IMR-90 (cell line): ENCODE measurements around the gene RSPH10B. TPM values are rescaled to one million over a fixed set of nuclear protein-coding genes. Genes with fewer than 3 reads are reported as not detected.
"Not testable (repeated sequence)": the region's sequence is repeated elsewhere in the genome, so short reads cannot be mapped to it uniquely, and the experiment has no call there.

Experiments used
- ATAC-seq: fragments of 200-7000 bp; cut with Tn5 transposase; 2 replicates; pipeline ENCODE4 v1.9.1; 2020; ENCODE audit warnings: low read depth, mild to moderate bottlenecking, moderate library complexity
- BruUV-seq: library from RNA; stranded (reverse); fragments of 400-500 nt; replicated peaks from 2 replicates; lab custom pipeline; 2021; lab: Mats Ljungman, UMichigan
- CTCF ChIA-PET: fragments of 300-600 bp; formaldehyde crosslinking; extraction: SDS; loops from one replicate; lab custom pipeline; 2021; ENCODE audit warnings: antibody characterized with exemption; lab: Yijun Ruan, JAX
- POLR2A ChIA-PET: fragments of 300-600 bp; sonication (Branson Sonifier 250); formaldehyde crosslinking; loops from one replicate; lab custom pipeline; 2022; ENCODE audit warnings: antibody characterized with exemption; ENCODE audit not compliant: unreplicated experiment; lab: Charles Lee
- DNase-seq: peaks from one replicate; pipeline ENCODE4 v3.0.0; 2013
- H2AFZ ChIP-seq: replicated peaks from 2 replicates; pipeline ENCODE3; 2013; ENCODE audit warnings: low read length, mild to moderate bottlenecking; ENCODE audit not compliant: poor library complexity
- H2AK5ac ChIP-seq: 2 replicates; pipeline ENCODE4 v1.6.1; 2013; ENCODE audit warnings: low read depth, low read length, inconsistent platforms
- H2AK9ac ChIP-seq: replicated peaks from 2 replicates; pipeline ENCODE3; 2013; ENCODE audit warnings: mild to moderate bottlenecking, low read depth, low read length, moderate library complexity; ENCODE audit not compliant: poor library complexity
- H2BK120ac ChIP-seq: 2 replicates; pipeline ENCODE4 v1.6.1; 2013; ENCODE audit warnings: low read depth, low read length, inconsistent platforms
- H2BK15ac ChIP-seq: 3 replicates; pipeline ENCODE4 v1.6.1; 2013; ENCODE audit warnings: low read depth, low read length, inconsistent platforms
- H2BK20ac ChIP-seq: 2 replicates; pipeline ENCODE4 v1.6.1; 2013; ENCODE audit warnings: low read depth, mild to moderate bottlenecking, inconsistent platforms, low read length, moderate library complexity
- H2BK5ac ChIP-seq: 2 replicates; pipeline ENCODE4 v1.6.1; 2013; ENCODE audit warnings: mild to moderate bottlenecking, low read depth, low read length, inconsistent platforms; ENCODE audit not compliant: poor library complexity, severe bottlenecking
- H3K14ac ChIP-seq: replicated peaks from 2 replicates; pipeline ENCODE4 v1.6.1; 2013; ENCODE audit warnings: low read depth, low read length, inconsistent platforms
- H3K18ac ChIP-seq: 2 replicates; pipeline ENCODE4 v1.6.1; 2013; ENCODE audit warnings: low read depth, low read length, control low read depth
- H3K23ac ChIP-seq: 2 replicates; pipeline ENCODE4 v1.6.1; 2013; ENCODE audit warnings: low read depth, low read length, inconsistent platforms
- H3K27ac ChIP-seq: 2 replicates; pipeline ENCODE4 v1.5.1; 2013; ENCODE audit warnings: mild to moderate bottlenecking, control low read depth, low read length; ENCODE audit not compliant: insufficient read depth
- H3K27me3 ChIP-seq: 2 replicates; pipeline ENCODE4 v1.6.1; 2013; ENCODE audit warnings: low read length; ENCODE audit not compliant: control insufficient read depth, insufficient read depth
- H3K36me3 ChIP-seq: 2 replicates; pipeline ENCODE4 v1.6.1; 2013; ENCODE audit warnings: low read length, mixed read lengths; ENCODE audit not compliant: control insufficient read depth, insufficient read depth
- H3K4ac ChIP-seq: 2 replicates; pipeline ENCODE4 v1.6.1; 2013; ENCODE audit warnings: low read depth, low read length, inconsistent platforms
- H3K4me1 ChIP-seq: 2 replicates; pipeline ENCODE4 v1.6.1; 2013; ENCODE audit warnings: low read length, mixed read lengths; ENCODE audit not compliant: control insufficient read depth, insufficient read depth
- H3K4me2 ChIP-seq: 2 replicates; pipeline ENCODE4 v1.6.1; 2013; ENCODE audit warnings: low read depth, mild to moderate bottlenecking, control low read depth, low read length, moderate library complexity
- H3K4me3 ChIP-seq: 2 replicates; pipeline ENCODE4 v1.5.1; 2013; ENCODE audit warnings: low read depth, mild to moderate bottlenecking, control low read depth, low read length, moderate library complexity; ENCODE audit not compliant: insufficient read depth
- H3K56ac ChIP-seq: 2 replicates; pipeline ENCODE4 v1.6.1; 2013; ENCODE audit warnings: low read length, inconsistent platforms; ENCODE audit not compliant: insufficient read depth; ENCODE audit errors: extremely low read depth
- H3K79me1 ChIP-seq, 2 experiments: 2 replicates each; pipeline ENCODE4 v1.6.1; 2013; ENCODE audit warnings: low read length in 2 of 2, inconsistent platforms in 1 of 2, low read depth in 1 of 2
- H3K9ac ChIP-seq: 2 replicates; pipeline ENCODE4 v1.6.1; 2013; ENCODE audit warnings: low read depth, low read length, control low read depth
- H3K9me1 ChIP-seq: 2 replicates; pipeline ENCODE4 v1.6.1; 2013; ENCODE audit warnings: low read length, inconsistent platforms; ENCODE audit not compliant: insufficient read depth
- H3K9me3 ChIP-seq: 2 replicates; pipeline ENCODE4 v1.6.1; 2013; ENCODE audit warnings: low read length; ENCODE audit not compliant: control insufficient read depth, insufficient read depth
- H4K20me1 ChIP-seq: 2 replicates; pipeline ENCODE4 v1.6.1; 2013; ENCODE audit warnings: low read length, inconsistent platforms; ENCODE audit not compliant: insufficient read depth
- H4K5ac ChIP-seq: 2 replicates; pipeline ENCODE4 v1.6.1; 2013; ENCODE audit warnings: mild to moderate bottlenecking, low read depth, low read length, control low read depth
- H4K8ac ChIP-seq, 2 experiments: 2 replicates each; pipeline ENCODE4 v1.6.1; 2013; ENCODE audit warnings: low read depth in 2 of 2, low read length in 2 of 2, control low read depth in 1 of 2, inconsistent platforms in 1 of 2
- H4K91ac ChIP-seq: 2 replicates; pipeline ENCODE4 v1.6.1; 2013; ENCODE audit warnings: low read depth, low read length, inconsistent platforms; ENCODE audit not compliant: insufficient read depth
- WGBS, 2 experiments: methylation state at CpG; one replicate each; pipeline versions ENCODE4 v1.1.5 to v1.1.7; 2013; ENCODE audit warnings: missing lambda C conversion rate in 2 of 2; ENCODE audit not compliant: insufficient read length in 1 of 2; ENCODE audit errors: extremely low coverage in 2 of 2; 5-methylcytosine and 5-hydroxymethylcytosine counted together
- dilution Hi-C: fragments of 300-500 bp; cut with HindIII; formaldehyde crosslinking; loops from one replicate; pipeline ENCODE4 v1.14.3; 2018; ENCODE audit warnings: low sequenced_read_pairs; ENCODE audit not compliant: unreplicated experiment
- in situ Hi-C: fragments of 300-500 bp; cut with MboI; formaldehyde crosslinking; loops from 3 replicates; pipeline ENCODE4 v1.14.3; 2019; ENCODE audit warnings: low sequenced_read_pairs, inconsistent platforms, mixed read lengths
- intact Hi-C: fragments of 100-400 bp; cut with micrococcal nuclease; formaldehyde crosslinking; loops from 2 replicates; pipeline ENCODE4 v1.10.0; 2022
- polyA plus RNA-seq, 3 experiments: library from polyadenylated mRNA; depleted of rRNA; stranded (reverse); fragments of >200 nt; gene quantifications; 2 replicates each; pipeline ENCODE4 v1.2.3, GENCODE V29; 2012; ENCODE audit warnings: low replicate concordance in 1 of 3
- total RNA-seq: library from RNA; depleted of rRNA; stranded (reverse); fragments of >200 nt; gene quantifications from 2 replicates; pipeline ENCODE4 v1.2.3, GENCODE V29; 2012

RSPH10B gene
- total and polyA plus RNA-seq, 2 of the 4 experiments (the other 2 are of a cell fraction): under 0.01 TPM; not detected in 1

GRCh38 chr7:5904726-5905125 lies 65.8 kb downstream of the RSPH10B start:
- H3K18ac ChIP-seq, H2BK120ac ChIP-seq, BruUV-seq, H2BK20ac ChIP-seq, H3K9ac ChIP-seq, H3K14ac ChIP-seq, H2AFZ ChIP-seq, H2BK5ac ChIP-seq, H2AK9ac ChIP-seq, H3K4ac ChIP-seq, H3K9me3 ChIP-seq, H3K4me2 ChIP-seq, H3K4me1 ChIP-seq, dilution Hi-C loops, DNase-seq, in situ Hi-C loops, H2BK15ac ChIP-seq, H3K27me3 ChIP-seq, ATAC-seq, H4K5ac ChIP-seq, H3K9me1 ChIP-seq, H3K79me1 ChIP-seq, H4K20me1 ChIP-seq, H3K36me3 ChIP-seq, H3K4me3 ChIP-seq, H3K27ac ChIP-seq, POLR2A ChIA-PET, H3K23ac ChIP-seq, intact Hi-C loops, H2AK5ac ChIP-seq, H3K56ac ChIP-seq, CTCF ChIA-PET, H4K91ac ChIP-seq, H4K8ac ChIP-seq: not testable (repeated sequence)
- WGBS, 2 experiments: no CpG with 5 or more reads among the region's 5 CpGs

- POLR2A ChIA-PET, H2AK5ac ChIP-seq, H3K4ac ChIP-seq, H3K9ac ChIP-seq, H3K9me1 ChIP-seq, H3K36me3 ChIP-seq, H3K4me2 ChIP-seq, H4K5ac ChIP-seq, intact Hi-C loops, H3K23ac ChIP-seq, H3K56ac ChIP-seq, H2BK20ac ChIP-seq, BruUV-seq, H4K8ac ChIP-seq, H3K79me1 ChIP-seq, H2AK9ac ChIP-seq, H2AFZ ChIP-seq, in situ Hi-C loops, H4K20me1 ChIP-seq, CTCF ChIA-PET, H3K27ac ChIP-seq, H3K4me3 ChIP-seq, H2BK120ac ChIP-seq, H3K27me3 ChIP-seq, dilution Hi-C loops, H4K91ac ChIP-seq, H3K14ac ChIP-seq, H3K4me1 ChIP-seq, H2BK15ac ChIP-seq, DNase-seq, H3K9me3 ChIP-seq, H2BK5ac ChIP-seq, ATAC-seq, H3K18ac ChIP-seq: not testable (repeated sequence)
- no CpG with 5 or more reads among the region's 6 CpGs for WGBS, 2 experiments
These were observed 67.5 kb downstream of the RSPH10B start for GRCh38 chr7:5903002-5903401.
